GM21723 (cell line): ENCODE measurements around the gene SGMS1.
"Not testable (repeated sequence)": the region's sequence is repeated elsewhere in the genome, so short reads cannot be mapped to it uniquely, and the experiment has no call there.

Source experiments
- ATAC-seq: cut with Tn5 transposase; IDR thresholded peaks from one replicate; pipeline ENCODE4 v1.9.1; 2021; ENCODE audit warnings: mild to moderate bottlenecking, moderate library complexity; ENCODE audit not compliant: unreplicated experiment

Gene SGMS1

GRCh38 chr10:50387732-50388073 lies 236.1 kb downstream of the SGMS1 start:
- ATAC-seq: peak; percentile 68

- no peak for ATAC-seq
These were observed 236.6 kb downstream of the SGMS1 start for GRCh38 chr10:50387007-50387731.

GRCh38 chr10:50385624-50386023 lies 238.1 kb downstream of the SGMS1 start:
- ATAC-seq: no peak

- no peak for ATAC-seq
These were observed 238.9 kb downstream of the SGMS1 start for GRCh38 chr10:50384898-50385297.

- ATAC-seq: no peak
These were observed 239.5 kb downstream of the SGMS1 start for GRCh38 chr10:50384238-50384637.

GRCh38 chr10:50382576-50383023 lies 241.2 kb downstream of the SGMS1 start:
- no peak for ATAC-seq

GRCh38 chr10:50381642-50382041 lies 242.1 kb downstream of the SGMS1 start:
- no peak for ATAC-seq

- no peak for ATAC-seq
These were observed 244.1 kb downstream of the SGMS1 start for GRCh38 chr10:50379616-50380015.

GRCh38 chr10:50375745-50376144 lies 248.0 kb downstream of the SGMS1 start:
- no peak for ATAC-seq

- ATAC-seq: no peak
These were observed 248.7 kb downstream of the SGMS1 start for GRCh38 chr10:50375051-50375452.

- ATAC-seq: no peak
These were observed 249.8 kb downstream of the SGMS1 start for GRCh38 chr10:50373821-50374501.

- ATAC-seq: no peak
These were observed 253.8 kb downstream of the SGMS1 start for GRCh38 chr10:50369931-50370330.

- ATAC-seq: no peak
These were observed 256.0 kb downstream of the SGMS1 start for GRCh38 chr10:50367732-50368131.

- not testable (repeated sequence) for ATAC-seq
These were observed 257.3 kb downstream of the SGMS1 start for GRCh38 chr10:50366421-50366820.

- ATAC-seq: not testable (repeated sequence)
These were observed 259.0 kb downstream of the SGMS1 start for GRCh38 chr10:50364730-50365129.

GRCh38 chr10:50362547-50363125 lies 261.1 kb downstream of the SGMS1 start:
- ATAC-seq: peak; percentile 93

- ATAC-seq: no peak
These were observed 261.8 kb downstream of the SGMS1 start for GRCh38 chr10:50361946-50362345.

- ATAC-seq: no peak
These were observed 263.5 kb downstream of the SGMS1 start for GRCh38 chr10:50360077-50360850.

GRCh38 chr10:50358925-50359687 lies 264.6 kb downstream of the SGMS1 start:
- ATAC-seq: no peak

- no peak for ATAC-seq
These were observed 265.3 kb downstream of the SGMS1 start for GRCh38 chr10:50358411-50358810.

- ATAC-seq: not testable (repeated sequence)
These were observed 267.3 kb downstream of the SGMS1 start for GRCh38 chr10:50356481-50356832.
